GM12878 (cell line): ENCODE results near the gene KIF25. TPM values are rescaled to one million over a fixed set of nuclear protein-coding genes. Genes with fewer than 3 reads are reported as not detected.

Experiments
- ATAC-seq: fragments of 200-7000 bp; cut with Tn5 transposase; 3 replicates; pipeline ENCODE4 v1.9.1; 2020; ENCODE audit warnings: mild to moderate bottlenecking, moderate library complexity
- BruUV-seq: library from RNA; stranded (reverse); fragments of 400-500 nt; replicated peaks from 2 replicates; lab custom pipeline; 2021; lab: Mats Ljungman, UMichigan
- CTCF ChIA-PET: fragments of 300-600 bp; sonication (Branson Sonifier 250); formaldehyde crosslinking; extraction: SDS; loops from one replicate; lab custom pipeline; 2021; ENCODE audit warnings: inconsistent platforms; lab: Yijun Ruan, JAX
- POLR2A ChIA-PET: fragments of 350-600 bp; formaldehyde crosslinking; extraction: SDS; loops from one replicate; lab custom pipeline; 2021; ENCODE audit warnings: inconsistent platforms; lab: Charles Lee
- RAD21 ChIA-PET: fragments of 300-600 bp; sonication (Branson Sonifier 250); formaldehyde crosslinking; loops from one replicate; lab custom pipeline; 2023; ENCODE audit warnings: antibody characterized with exemption; ENCODE audit not compliant: unreplicated experiment; lab: Charles Lee
- SMC1A ChIA-PET: fragments of 300-600 bp; sonication (Branson Sonifier 250); formaldehyde crosslinking; loops from one replicate; lab custom pipeline; 2023; ENCODE audit not compliant: unreplicated experiment, uncharacterized antibody; lab: Charles Lee
- DNase-seq: peaks from one replicate; pipeline ENCODE4 v3.0.0-alpha.2; 2011; ENCODE audit warnings: low read depth, low spot score
- FAIRE-seq: peaks from 3 replicates; lab custom pipeline; 2011; peaks lifted over from hg19 to GRCh38; lab: Jason Lieb, UNC
- H2AFZ ChIP-seq: 2 replicates; pipeline ENCODE4 v1.6.0; 2011; ENCODE audit warnings: low read depth, low read length, control low read depth; ENCODE audit not compliant: control insufficient read depth
- H3K27ac ChIP-seq: 2 replicates; pipeline ENCODE4 v1.5.1; 2011; ENCODE audit warnings: control low read depth; ENCODE audit not compliant: control insufficient read depth, insufficient read depth
- H3K27me3 ChIP-seq, 2 experiments: replicated peaks in 1 of 2; 2 replicates each; pipeline versions ENCODE4 v1.6.0 to v1.6.1; 2011; ENCODE audit warnings: low read length in 1 of 2; ENCODE audit not compliant: control insufficient read depth in 2 of 2, insufficient read depth in 2 of 2
- H3K36me3 ChIP-seq, 2 experiments: 2 replicates each; pipeline ENCODE4 v1.5.1; 2011; ENCODE audit warnings: low read length in 1 of 2; ENCODE audit not compliant: control insufficient read depth in 2 of 2, insufficient read depth in 2 of 2
- H3K4me1 ChIP-seq: 2 replicates; pipeline ENCODE4 v1.6.1; 2011; ENCODE audit warnings: mild to moderate bottlenecking, low read length, moderate library complexity, mixed read lengths; ENCODE audit not compliant: control insufficient read depth, insufficient read depth
- H3K4me2 ChIP-seq: 2 replicates; pipeline ENCODE4 v1.6.0; 2011; ENCODE audit warnings: control low read depth; ENCODE audit not compliant: control insufficient read depth, insufficient read depth
- H3K4me3 ChIP-seq: fragments of 200-600 bp; sonication (generic); 2 replicates; pipeline ENCODE4 v1.5.1; 2016
- H3K79me2 ChIP-seq: 2 replicates; pipeline ENCODE4 v1.6.0; 2011; ENCODE audit warnings: low read length; ENCODE audit not compliant: control insufficient read depth, insufficient read depth
- H3K9ac ChIP-seq: 2 replicates; pipeline ENCODE4 v1.8.0; 2011; ENCODE audit warnings: low read length, control low read depth, mixed read lengths; ENCODE audit not compliant: control insufficient read depth, insufficient read depth
- H3K9me3 ChIP-seq: replicated peaks from 3 replicates; pipeline ENCODE4 v1.5.1; 2011; ENCODE audit warnings: mild to moderate bottlenecking, low read length; ENCODE audit not compliant: control insufficient read depth, insufficient read depth
- H4K20me1 ChIP-seq: 2 replicates; pipeline ENCODE4 v1.6.0; 2011; ENCODE audit not compliant: control insufficient read depth, insufficient read depth
- ATF3 ChIP-seq: IDR thresholded peaks from 2 replicates; pipeline ENCODE4 v1.6.1; 2011; ENCODE audit warnings: low read depth, mild to moderate bottlenecking, low read length, moderate library complexity, borderline replicate concordance; ENCODE audit errors: extremely low read depth
- CREB1 ChIP-seq: IDR thresholded peaks from 2 replicates; pipeline ENCODE4 v1.6.1; 2012; ENCODE audit warnings: low read depth, mild to moderate bottlenecking, inconsistent platforms
- GATAD2B ChIP-seq: fragments of 450-650 bp; conservative IDR thresholded peaks from 2 replicates; pipeline ENCODE4 v1.6.1; 2017; ENCODE audit warnings: low read depth, mild to moderate bottlenecking, moderate library complexity
- IRF3 ChIP-seq: fragments of 450-650 bp; IDR thresholded peaks from 2 replicates; pipeline ENCODE4 v1.6.1; 2014; ENCODE audit warnings: mild to moderate bottlenecking
- KDM1A ChIP-seq: fragments of 200-600 bp; sonication (generic); IDR thresholded peaks from 2 replicates; pipeline ENCODE4 v1.6.1; 2016; ENCODE audit warnings: borderline replicate concordance
- NFYA ChIP-seq: IDR thresholded peaks from 2 replicates; pipeline ENCODE4 v1.6.1; 2011; ENCODE audit warnings: low read depth, mild to moderate bottlenecking, low read length, improper control_type of control experiment, borderline replicate concordance
- NFYB ChIP-seq: IDR thresholded peaks from 2 replicates; pipeline ENCODE4 v1.6.1; 2011; ENCODE audit warnings: low read depth, mild to moderate bottlenecking, low read length, improper control_type of control experiment, moderate library complexity; ENCODE audit not compliant: insufficient read depth
- NR2F1 ChIP-seq: fragments of 450-650 bp; conservative IDR thresholded peaks from 2 replicates; pipeline ENCODE4 v1.6.1; 2017; ENCODE audit warnings: mild to moderate bottlenecking
- RFX5 ChIP-seq: IDR thresholded peaks from 2 replicates; pipeline ENCODE4 v1.6.1; 2011; ENCODE audit warnings: low read depth, low read length, improper control_type of control experiment
- SMAD5 ChIP-seq: IDR thresholded peaks from 2 replicates; pipeline ENCODE4 v1.6.1; 2016; ENCODE audit warnings: antibody characterized with exemption, low read depth
- ZBTB4 ChIP-seq: fragments of 450-650 bp; formaldehyde crosslinking; IDR thresholded peaks from 2 replicates; pipeline ENCODE4 v1.4.0; 2022; ENCODE audit warnings: mild to moderate bottlenecking, moderate library complexity
- ZNF217 ChIP-seq: fragments of 450-650 bp; IDR thresholded peaks from 2 replicates; pipeline ENCODE4 v1.6.1; 2017; ENCODE audit warnings: antibody characterized with exemption, mild to moderate bottlenecking
- ZNF592 ChIP-seq: fragments of 450-650 bp; IDR thresholded peaks from 2 replicates; pipeline ENCODE4 v1.6.1; 2017; ENCODE audit warnings: mild to moderate bottlenecking, moderate library complexity
- WGBS: methylation state at CpG from one replicate; pipeline ENCODE4 v1.1.6; 2016; ENCODE audit warnings: low lambda C conversion rate; ENCODE audit not compliant: insufficient replicate concordance, insufficient coverage; ENCODE audit errors: missing lambda C conversion rate; 5-methylcytosine and 5-hydroxymethylcytosine counted together
- in situ Hi-C: fragments of 300-500 bp; cut with MboI; formaldehyde crosslinking; loops from 9 replicates; pipeline ENCODE4 v1.14.3; 2018; ENCODE audit warnings: mixed read lengths
- intact Hi-C: fragments of 100-400 bp; cut with micrococcal nuclease; formaldehyde crosslinking; loops from one replicate; pipeline ENCODE4 v1.14.2; 2022; ENCODE audit not compliant: unreplicated experiment
- polyA plus RNA-seq, 11 experiments: library from polyadenylated mRNA; depleted of rRNA in 4 of 11; unstranded in 6 of 11; stranded (reverse) in 5 of 11; fragments of >200 nt; fragmentation: Nextera tagmentation in 4 of 11; fragmentation: Illumina TruSeq in 1 of 11; extraction: Ambion mirVana in 4 of 11; extraction: Trizol in 1 of 11; gene quantifications; 1 replicate in 1 of 11; 2 replicates in 10 of 11; pipeline versions ENCODE4 v1.2.1 to v1.2.3, GENCODE V29; 2011 to 2016; ENCODE audit warnings: inconsistent platforms in 2 of 11, missing spikeins in 2 of 11, low read depth in 1 of 11
- total RNA-seq, 4 experiments: library from RNA; depleted of rRNA in 3 of 4; stranded (reverse); fragments of >200 nt in 3 of 4; fragmentation: Illumina TruSeq in 1 of 4; extraction: Trizol in 1 of 4; gene quantifications; 2 replicates each; pipeline versions ENCODE4 v1.2.1 to v1.2.3, GENCODE V29; 2013 to 2021

The KIF25 gene
- total and polyA plus RNA-seq, 10 of the 15 experiments (the other 5 are each of a cell fraction or from before 2014, with no cell fraction given) = not detected

- no peaks in the 10 kb centered on the region; a peak in 1 of 4 replicates for H3K27me3 ChIP-seq
- DNase-seq (no peak), FAIRE-seq (no peak), ATAC-seq (no peak)
- H3K9ac ChIP-seq = no peak overlapping the region
- intact Hi-C loops (no loop called here), in situ Hi-C loops (no loop called here)
- 29% methylated on average over 22 of the region's 22 CpGs for WGBS
- ChIA-PET RAD21 (no interaction called here), CTCF (no interaction called here), SMC1A (no interaction called here), POLR2A (no interaction called here)
- no peaks in the 10 kb centered on the region for H3K4me1 ChIP-seq
- H3K4me3 ChIP-seq = no peak overlapping the region
- no peaks in the 10 kb centered on the region for H3K36me3 ChIP-seq
- H3K79me2 ChIP-seq = no peaks in the 10 kb centered on the region
- H4K20me1 ChIP-seq = no peaks in the 10 kb centered on the region
- no TSS peak for BruUV-seq
- H3K27ac ChIP-seq = no peak overlapping the region
- no peak overlapping the region for H2AFZ ChIP-seq
- no peak overlapping the region for H3K4me2 ChIP-seq
- H3K9me3 ChIP-seq = no peaks in the 10 kb centered on the region
- no peak for TF ChIP-seq IRF3
- TF ChIP-seq ZNF592 = no peak
- TF ChIP-seq ZBTB4 (CRISPR knock-in tag) = no peak
- TF ChIP-seq SMAD5 = no peak
- TF ChIP-seq RFX5 = no peak
- TF ChIP-seq NR2F1 = no peak
- no peak for TF ChIP-seq ATF3
- no peak for TF ChIP-seq NFYB
- no peak for TF ChIP-seq CREB1
- TF ChIP-seq NFYA = no peak
- no peak for TF ChIP-seq ZNF217
- TF ChIP-seq GATAD2B = no peak
- no peak for TF ChIP-seq KDM1A
Observed at GRCh38 chr6:168055696-168056489, 58.4 kb downstream of the KIF25 start.
